LNCaP clone FGC (cell line): Measurements from ENCODE around the gene PYGB.

Source experiments
- DNase-seq: peaks from one replicate; pipeline ENCODE4 v3.0.0-alpha.2; 2011; ENCODE audit warnings: low read depth
- H3K4me3 ChIP-seq: 2 replicates; pipeline ENCODE4 v1.5.1; 2011; ENCODE audit warnings: mild to moderate bottlenecking, low read depth, low read length, control low read depth
- TF ChIP-seq, protein P1 (sequence below): IDR thresholded peaks from 2 replicates; pipeline ENCODE4 v1.5.1; 2012; ENCODE audit warnings: mild to moderate bottlenecking; ENCODE audit not compliant: control insufficient read depth, insufficient read depth; ENCODE audit errors: extremely low read depth

The PYGB gene

DNA sequence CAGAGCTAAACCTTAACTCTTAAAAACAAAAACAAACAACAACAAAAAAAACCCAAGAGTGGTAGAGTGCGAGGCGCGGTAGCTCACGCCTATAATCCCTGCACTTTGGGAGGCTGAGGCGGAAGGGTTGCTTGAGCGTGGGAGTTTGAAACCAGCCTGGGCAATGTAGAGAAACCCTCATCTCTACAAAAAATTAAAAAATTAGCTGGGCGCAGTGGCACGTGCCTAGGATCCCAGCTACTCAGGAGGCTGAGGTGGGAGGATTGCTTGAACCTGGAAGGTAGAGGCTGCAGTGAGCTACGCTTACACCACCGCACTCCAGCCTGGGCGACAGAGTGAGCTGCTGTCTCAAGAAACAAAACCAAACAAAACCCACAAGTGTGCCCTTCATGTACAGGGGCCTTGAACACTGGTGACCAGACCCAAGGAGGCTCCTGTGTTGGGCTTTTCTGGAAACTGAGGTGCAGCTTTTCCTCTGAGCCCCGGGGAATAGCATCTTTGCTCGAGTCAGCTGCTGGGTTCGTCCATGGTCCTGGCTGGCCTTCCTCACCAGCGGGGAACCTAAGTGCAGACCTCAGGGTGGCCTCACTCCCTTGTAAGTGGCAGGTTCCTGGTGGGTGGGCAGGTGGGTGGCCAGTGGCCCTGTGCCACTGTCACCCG, 39.9 kb downstream of the PYGB start:
- H3K4me3 ChIP-seq = no peak overlapping the region
- DNase-seq = no peak
- TF ChIP-seq, protein P1, sequence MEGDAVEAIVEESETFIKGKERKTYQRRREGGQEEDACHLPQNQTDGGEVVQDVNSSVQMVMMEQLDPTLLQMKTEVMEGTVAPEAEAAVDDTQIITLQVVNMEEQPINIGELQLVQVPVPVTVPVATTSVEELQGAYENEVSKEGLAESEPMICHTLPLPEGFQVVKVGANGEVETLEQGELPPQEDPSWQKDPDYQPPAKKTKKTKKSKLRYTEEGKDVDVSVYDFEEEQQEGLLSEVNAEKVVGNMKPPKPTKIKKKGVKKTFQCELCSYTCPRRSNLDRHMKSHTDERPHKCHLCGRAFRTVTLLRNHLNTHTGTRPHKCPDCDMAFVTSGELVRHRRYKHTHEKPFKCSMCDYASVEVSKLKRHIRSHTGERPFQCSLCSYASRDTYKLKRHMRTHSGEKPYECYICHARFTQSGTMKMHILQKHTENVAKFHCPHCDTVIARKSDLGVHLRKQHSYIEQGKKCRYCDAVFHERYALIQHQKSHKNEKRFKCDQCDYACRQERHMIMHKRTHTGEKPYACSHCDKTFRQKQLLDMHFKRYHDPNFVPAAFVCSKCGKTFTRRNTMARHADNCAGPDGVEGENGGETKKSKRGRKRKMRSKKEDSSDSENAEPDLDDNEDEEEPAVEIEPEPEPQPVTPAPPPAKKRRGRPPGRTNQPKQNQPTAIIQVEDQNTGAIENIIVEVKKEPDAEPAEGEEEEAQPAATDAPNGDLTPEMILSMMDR = no peak

DNA sequence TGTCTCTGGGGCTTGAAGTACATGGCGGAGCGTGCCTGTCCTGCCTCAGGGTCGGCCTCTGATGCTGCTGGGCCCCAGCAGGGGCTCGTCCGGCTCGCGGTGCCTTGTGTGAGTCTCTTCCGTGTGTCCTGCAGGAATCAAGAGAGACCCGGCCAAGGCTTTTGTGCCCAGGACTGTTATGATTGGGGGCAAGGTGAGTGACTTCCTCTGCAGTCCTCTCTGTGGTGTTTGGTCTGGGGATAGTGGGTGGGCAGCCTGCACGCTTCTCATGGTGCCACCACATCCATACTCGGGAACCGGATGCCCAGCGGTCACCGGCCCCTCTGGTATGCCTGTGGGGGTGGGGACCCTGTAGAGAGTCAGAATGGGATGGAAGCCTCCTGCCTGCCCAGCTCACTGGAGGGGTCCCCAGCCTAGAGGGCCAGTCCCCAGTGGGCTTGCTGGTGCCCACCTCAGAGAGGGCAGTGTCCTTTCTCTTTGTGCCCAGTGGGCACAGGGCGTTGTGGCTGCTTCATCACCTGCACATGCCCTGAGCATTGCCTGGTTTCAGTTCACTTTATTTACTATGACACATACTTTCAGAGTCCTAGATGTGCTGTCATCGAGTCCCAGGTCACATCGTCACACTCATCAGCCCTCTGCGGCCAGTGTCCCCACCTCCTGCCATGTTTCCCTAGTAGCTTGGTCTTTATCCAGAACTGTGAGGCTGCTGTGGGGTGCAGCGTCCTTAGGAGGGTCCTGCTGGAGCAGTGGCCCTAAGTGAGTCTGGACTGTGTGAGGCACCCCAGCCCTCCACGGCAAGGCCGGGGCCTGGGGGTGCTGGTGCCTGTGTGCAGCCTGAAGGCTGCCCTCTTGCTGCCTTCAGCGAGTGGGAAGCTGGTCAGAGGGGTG, 40.7 kb downstream of the PYGB start:
- TF ChIP-seq, protein P1 = no peak
- no peak overlapping the region for H3K4me3 ChIP-seq

DNA sequence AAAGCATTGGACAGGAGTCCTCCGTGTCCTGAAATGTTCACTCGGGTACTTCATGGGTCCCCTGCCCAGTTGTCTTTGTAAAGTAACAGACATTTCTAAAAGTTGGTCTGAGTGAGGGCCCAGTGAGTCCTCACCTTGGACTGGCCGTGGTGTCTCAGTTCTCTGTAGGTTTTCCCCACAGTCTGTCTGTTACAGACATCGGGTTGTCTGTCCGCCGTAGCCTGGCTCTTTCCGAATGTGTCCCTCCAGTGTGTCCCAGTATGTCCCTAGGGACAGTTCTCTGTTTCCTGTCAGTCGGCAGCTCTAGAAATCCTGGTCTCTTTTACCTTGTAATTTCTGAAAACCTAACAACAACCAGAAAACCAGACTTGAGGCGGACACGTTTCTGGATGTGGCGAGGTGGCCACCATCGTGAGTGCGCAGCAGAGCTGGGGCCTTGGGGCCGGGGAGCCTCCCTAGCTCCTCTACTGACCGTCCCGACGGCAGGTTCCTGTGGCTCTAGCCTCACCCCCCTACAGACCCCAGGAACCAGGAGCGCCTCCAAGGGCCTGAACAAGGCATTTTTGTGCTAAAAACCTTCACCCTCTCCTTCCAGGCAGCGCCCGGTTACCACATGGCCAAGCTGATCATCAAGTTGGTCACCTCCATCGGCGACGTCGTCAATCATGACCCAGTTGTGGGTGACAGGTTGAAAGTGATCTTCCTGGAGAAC, 42.2 kb downstream of the PYGB start:
- TF ChIP-seq, protein P1 = no peak
- no peak overlapping the region for H3K4me3 ChIP-seq
- no peak for DNase-seq

More for the DNA sequence above, 40.7 kb downstream of the PYGB start:
- DNase-seq = no peak

DNA sequence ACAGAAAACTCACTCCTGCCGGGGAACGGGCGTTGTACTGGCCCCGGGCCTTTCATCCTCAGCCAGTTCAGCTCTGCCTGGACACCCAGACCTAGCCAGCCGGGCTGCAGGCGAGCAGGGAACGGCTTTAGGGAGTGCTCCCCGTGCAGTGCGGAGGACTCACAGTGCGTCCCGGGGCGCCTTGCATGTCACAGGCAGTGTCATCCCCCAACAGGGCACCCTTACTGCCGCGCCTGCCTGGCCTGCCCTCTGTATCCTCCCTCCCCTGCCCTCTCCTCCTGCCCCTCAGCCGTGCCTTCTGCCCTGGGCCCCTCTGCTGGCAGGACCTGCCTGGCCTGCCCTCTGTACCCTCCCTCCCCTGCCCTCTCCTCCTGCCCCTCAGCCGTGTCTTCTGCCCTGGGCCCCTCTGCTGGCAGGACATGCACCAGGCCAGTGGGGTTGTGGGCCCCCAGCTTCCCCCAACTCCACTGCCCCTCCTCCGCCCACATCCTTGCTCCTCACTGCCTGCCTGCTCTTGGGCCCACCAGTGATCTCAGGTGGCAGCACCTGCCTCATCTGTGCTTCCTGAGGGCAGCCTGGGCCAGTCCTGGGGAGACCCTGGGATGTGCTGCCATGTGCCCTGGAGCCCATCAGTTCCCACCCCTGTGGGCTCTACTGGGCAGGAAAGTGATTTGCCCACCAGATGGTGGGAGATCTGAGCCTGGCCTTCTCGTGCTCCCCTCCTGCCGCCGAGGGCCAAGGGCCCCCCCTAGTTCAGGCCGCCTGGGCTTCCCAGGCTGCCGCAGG, 43.0 kb downstream of the PYGB start:
- H3K4me3 ChIP-seq = no peak overlapping the region
- DNase-seq = no peak
- TF ChIP-seq, protein P1 = no peak

GRCh38 chr20:25291432-25292133, 43.7 kb downstream of the PYGB start:
- DNase-seq = no peak
- H3K4me3 ChIP-seq = no peak overlapping the region
- TF ChIP-seq, protein P1 = no peak
